Transverse colon (tissue), 4 donors: ENCODE measurements around the gene ZNF462. TPM values are rescaled to one million over a fixed set of nuclear protein-coding genes. Genes with fewer than 3 reads are reported as not detected.

Source experiments
- DNase-seq: peaks from one replicate; pipeline ENCODE4 v3.0.0-alpha.2; 2019
- H3K27ac ChIP-seq, 4 donors: fragments of 200-600 bp; sonication (generic); 2 replicates each; pipeline ENCODE4 v1.5.1; 2016 to 2018; ENCODE audit warnings: inconsistent platforms in 4 of 4
- H3K27me3 ChIP-seq: fragments of 200-600 bp; sonication (generic); 2 replicates; pipeline ENCODE4 v1.5.1; 2017; ENCODE audit warnings: inconsistent platforms
- H3K36me3 ChIP-seq, 4 donors: fragments of 200-600 bp; sonication (generic); 2 replicates each; pipeline ENCODE4 v1.5.1; 2017 to 2019; ENCODE audit warnings: inconsistent platforms in 4 of 4
- H3K4me1 ChIP-seq, 4 donors: fragments of 200-600 bp; sonication (generic); 2 replicates each; pipeline ENCODE4 v1.5.1; 2017 to 2020; ENCODE audit warnings: inconsistent platforms in 4 of 4
- H3K4me3 ChIP-seq, 4 donors: fragments of 200-600 bp; sonication (generic); 1 replicate in 1 of 4; 2 replicates in 3 of 4; pipeline versions ENCODE4 v1.5.1 to v1.6.1; 2017 to 2019; ENCODE audit warnings: inconsistent platforms in 4 of 4
- H3K9me3 ChIP-seq, 2 donors: fragments of 200-600 bp; sonication (generic); 2 replicates each; pipeline ENCODE4 v1.5.1; 2017 to 2019; ENCODE audit warnings: inconsistent platforms in 2 of 2
- CTCF ChIP-seq, 5 experiments: fragments of 200-600 bp in 3 of 5; fragments of 450-650 bp in 2 of 5; sonication (generic) in 3 of 5; IDR thresholded peaks; 1 replicate in 2 of 5; 2 replicates in 3 of 5; pipeline ENCODE4 v1.5.1; 2016 to 2017; ENCODE audit warnings: antibody characterized with exemption in 5 of 5, inconsistent platforms in 3 of 5, mild to moderate bottlenecking in 2 of 5, moderate library complexity in 1 of 5
- EP300 ChIP-seq: sonication (generic); formaldehyde crosslinking; IDR thresholded peaks from one replicate; pipeline ENCODE4 v1.6.1; 2017; ENCODE audit warnings: antibody characterized with exemption, low read depth
- POLR2A ChIP-seq: fragments of 450-650 bp; IDR thresholded peaks from one replicate; pipeline ENCODE4 v1.6.1; 2016; ENCODE audit warnings: antibody characterized with exemption, mild to moderate bottlenecking, moderate library complexity
- POLR2AphosphoS5 ChIP-seq, 3 donors: sonication (generic); formaldehyde crosslinking; IDR thresholded peaks; one replicate each; pipeline ENCODE4 v1.6.1; 2016; ENCODE audit warnings: antibody characterized with exemption in 3 of 3
- WGBS, 2 donors: methylation state at CpG; one replicate each; pipeline ENCODE4 v1.1.5; 2018; ENCODE audit warnings: low coverage in 1 of 2; 5-methylcytosine and 5-hydroxymethylcytosine counted together
- in situ Hi-C, 4 donors: fragments of 200-750 bp; cut with MboI; loops; one replicate each; pipeline versions ENCODE4 v1.15.0 to v1.15.1; 2017; ENCODE audit warnings: low sequenced_read_pairs in 3 of 4, low pct_ligation_motif_present in 1 of 4, low pct_unique_long_range_greater_than_20kb in 1 of 4
- intact Hi-C: fragments of 100-400 bp; cut with DNase I; formaldehyde crosslinking; loops from one replicate; pipeline ENCODE4 v1.15.1; 2023; ENCODE audit warnings: low total_unique reads
- total RNA-seq, 4 donors: library from RNA; depleted of rRNA; stranded (reverse); fragments of >200 nt; gene quantifications; one replicate each; pipeline ENCODE4 v1.1.0, GENCODE V29; 2016

Gene ZNF462
- total RNA-seq, 4 donors from 2014 or later, result 17.5 to 28.7 (median 22.9) TPM

GRCh38 chr9:106958955-106959657 is 96.1 kb downstream of the ZNF462 start:
- Histone ChIP-seq H3K4me1 (no peaks in the 10 kb centered on the region), H3K36me3 (no peaks in the 10 kb centered on the region), H3K27ac (no peak overlapping the region), H3K27me3 (no peaks in the 10 kb centered on the region), H3K9me3 (no peaks in the 10 kb centered on the region), H3K4me3 (no peak overlapping the region)
- no peak for TF ChIP-seq CTCF (IDR thresholded peaks at IDR 0.05)
- peak in 1 of 3 donors; percentile 42 for TF ChIP-seq POLR2AphosphoS5 (IDR thresholded peaks at IDR 0.05)
- intact Hi-C loops (no loop called here), in situ Hi-C loops (no loop called here)
- no peak for DNase-seq

GRCh38 chr9:106960258-106960657 is 97.3 kb downstream of the ZNF462 start:
- Histone ChIP-seq H3K4me3 (no peak overlapping the region), H3K9me3 (no peaks in the 10 kb centered on the region), H3K36me3 (no peaks in the 10 kb centered on the region), H3K27me3 (no peaks in the 10 kb centered on the region), H3K4me1 (no peaks in the 10 kb centered on the region), H3K27ac (no peak overlapping the region)
- no peak for DNase-seq
- intact Hi-C loops (no loop called here), in situ Hi-C loops (no loop called here)
- no peak for TF ChIP-seq POLR2AphosphoS5 (IDR thresholded peaks at IDR 0.05)
- no peak for TF ChIP-seq EP300
- TF ChIP-seq CTCF (IDR thresholded peaks at IDR 0.05), result no peak
- TF ChIP-seq POLR2A, result no peak
- WGBS, 2 donors, result 60 to 73% methylated on average over 1 to 5 of the region's 5 CpGs

GRCh38 chr9:106961623-106962022 is 98.7 kb downstream of the ZNF462 start:
- WGBS, 2 donors, result 72 to 90% methylated on average over 2 of the region's 2 CpGs
- no peaks in the 10 kb centered on the region for H3K9me3 ChIP-seq
- H3K4me3 ChIP-seq, result no peak overlapping the region
- DNase-seq, result no peak
- no peaks in the 10 kb centered on the region for H3K4me1 ChIP-seq
- no peaks in the 10 kb centered on the region for H3K27me3 ChIP-seq
- no peak overlapping the region for H3K27ac ChIP-seq
- H3K36me3 ChIP-seq, result no peaks in the 10 kb centered on the region
- intact Hi-C loops (no loop called here), in situ Hi-C loops (no loop called here)
- TF ChIP-seq POLR2A (no peak), CTCF (IDR thresholded peaks at IDR 0.05) (no peak), POLR2AphosphoS5 (IDR thresholded peaks at IDR 0.05) (no peak), EP300 (no peak)

GRCh38 chr9:106962122-106962521 is 99.2 kb downstream of the ZNF462 start:
- Histone ChIP-seq H3K4me1 (no peaks in the 10 kb centered on the region), H3K9me3 (no peaks in the 10 kb centered on the region), H3K27me3 (no peaks in the 10 kb centered on the region), H3K4me3 (no peak overlapping the region), H3K27ac (peak overlapping the region in 2 of 4 donors; percentile 16 to 31), H3K36me3 (no peaks in the 10 kb centered on the region)
- WGBS, 2 donors, result 74 to 81% methylated on average over 2 of the region's 2 CpGs
- intact Hi-C loops (no loop called here), in situ Hi-C loops (no loop called here)
- TF ChIP-seq POLR2AphosphoS5 (IDR thresholded peaks at IDR 0.05) (no peak), EP300 (no peak), CTCF (IDR thresholded peaks at IDR 0.05) (no peak)
- no peak for DNase-seq
